ENCODE results near the gene COL4A1. TPM values are rescaled to one million over a fixed set of nuclear protein-coding genes. Genes with fewer than 3 reads are reported as not detected.

COL4A1 gene
- total RNA-seq, 2 experiments from 2014 or later = 0.06 to 0.12 TPM

GRCh38 chr13:110285991-110286832, 20.7 kb downstream of the COL4A1 start:
- ChIA-PET POLR2A (no interaction called here), CTCF (no interaction called here)
- Mint-ChIP-seq H3K9me3 (no peaks in the 10 kb centered on the region), H3K27me3 (peaks cover 7% of the 10 kb centered on the region), H3K4me3 (no peak overlapping the region), H3K27ac (no peak overlapping the region), H3K4me1 (no peaks in the 10 kb centered on the region), H3K36me3 (ENCODE audit: low read depth) (no peaks in the 10 kb centered on the region)
- DNase-seq = no peak

GRCh38 chr13:110284779-110285484, 22.0 kb downstream of the COL4A1 start:
- ChIA-PET CTCF (no interaction called here), POLR2A (interaction anchor here (0.6 kb wide), 1 partner anchor 171 kb away, joined by 3 read pairs; no protein-coding TSS in a partner anchor)
- Mint-ChIP-seq H3K4me1 (no peaks in the 10 kb centered on the region), H3K36me3 (ENCODE audit: low read depth) (no peaks in the 10 kb centered on the region), H3K4me3 (no peak overlapping the region), H3K27ac (no peak overlapping the region), H3K27me3 (peaks cover 7% of the 10 kb centered on the region), H3K9me3 (no peaks in the 10 kb centered on the region)
- no peak for DNase-seq

- no peaks in the 10 kb centered on the region for H3K4me1 Mint-ChIP-seq
- peaks cover 6% of the 10 kb centered on the region for H3K27me3 Mint-ChIP-seq
- POLR2A ChIA-PET = interaction anchor here (0.6 kb wide), 1 partner anchor 170 kb away, joined by 3 read pairs; no protein-coding TSS in a partner anchor
- CTCF ChIA-PET = interaction anchor here (0.8 kb wide), 1 partner anchor 48 kb away, joined by 3 read pairs; no protein-coding TSS in a partner anchor
- DNase-seq = no peak
- H3K36me3 Mint-ChIP-seq (ENCODE audit: low read depth) = no peaks in the 10 kb centered on the region
- no peak overlapping the region for H3K4me3 Mint-ChIP-seq
- no peak overlapping the region for H3K27ac Mint-ChIP-seq
- no peaks in the 10 kb centered on the region for H3K9me3 Mint-ChIP-seq
These were observed 23.0 kb downstream of the COL4A1 start for GRCh38 chr13:110283736-110284517.

- H3K27ac Mint-ChIP-seq = no peak overlapping the region
- peaks cover 6% of the 10 kb centered on the region for H3K27me3 Mint-ChIP-seq
- no peak overlapping the region for H3K4me3 Mint-ChIP-seq
- H3K9me3 Mint-ChIP-seq = no peaks in the 10 kb centered on the region
- POLR2A ChIA-PET = no interaction called here
- H3K36me3 Mint-ChIP-seq (ENCODE audit: low read depth) = no peaks in the 10 kb centered on the region
- no peak for DNase-seq
- no peaks in the 10 kb centered on the region for H3K4me1 Mint-ChIP-seq
- CTCF ChIA-PET = no interaction called here
These were observed 24.6 kb downstream of the COL4A1 start for GRCh38 chr13:110282316-110282841.

GRCh38 chr13:110281736-110282135, 25.2 kb downstream of the COL4A1 start:
- H3K9me3 Mint-ChIP-seq = no peaks in the 10 kb centered on the region
- CTCF ChIA-PET = no interaction called here

GRCh38 chr13:110280985-110281688, 25.8 kb downstream of the COL4A1 start:
- ChIA-PET POLR2A (no interaction called here), CTCF (no interaction called here)
- no peaks in the 10 kb centered on the region for H3K9me3 Mint-ChIP-seq
- no peak overlapping the region for H3K27ac Mint-ChIP-seq
- H3K27me3 Mint-ChIP-seq = peaks cover 6% of the 10 kb centered on the region
- no peaks in the 10 kb centered on the region for H3K36me3 Mint-ChIP-seq (ENCODE audit: low read depth)
- H3K4me1 Mint-ChIP-seq = no peaks in the 10 kb centered on the region
- no peak for DNase-seq
- no peak overlapping the region for H3K4me3 Mint-ChIP-seq

More at GRCh38 chr13:110281736-110282135, 25.2 kb downstream of the COL4A1 start:
- POLR2A ChIA-PET = no interaction called here
- Mint-ChIP-seq H3K36me3 (ENCODE audit: low read depth) (no peaks in the 10 kb centered on the region), H3K27ac (no peak overlapping the region), H3K27me3 (peaks cover 6% of the 10 kb centered on the region), H3K4me3 (no peak overlapping the region), H3K4me1 (no peaks in the 10 kb centered on the region)
- DNase-seq = no peak

GRCh38 chr13:110280231-110280813, 26.6 kb downstream of the COL4A1 start:
- H3K27me3 Mint-ChIP-seq = peaks cover 6% of the 10 kb centered on the region
- no peak for DNase-seq
- no peak overlapping the region for H3K4me3 Mint-ChIP-seq
- no peaks in the 10 kb centered on the region for H3K4me1 Mint-ChIP-seq
- no peaks in the 10 kb centered on the region for H3K9me3 Mint-ChIP-seq
- no peaks in the 10 kb centered on the region for H3K36me3 Mint-ChIP-seq (ENCODE audit: low read depth)
- no peak overlapping the region for H3K27ac Mint-ChIP-seq
- POLR2A ChIA-PET = no interaction called here
- CTCF ChIA-PET = no interaction called here

GRCh38 chr13:110279684-110280083, 27.3 kb downstream of the COL4A1 start:
- POLR2A ChIA-PET = no interaction called here
- no peak overlapping the region for H3K4me3 Mint-ChIP-seq
- no peaks in the 10 kb centered on the region for H3K36me3 Mint-ChIP-seq (ENCODE audit: low read depth)
- CTCF ChIA-PET = no interaction called here
- H3K27ac Mint-ChIP-seq = no peak overlapping the region
- no peaks in the 10 kb centered on the region for H3K9me3 Mint-ChIP-seq
- H3K27me3 Mint-ChIP-seq = peaks cover 6% of the 10 kb centered on the region
- no peak for DNase-seq
- H3K4me1 Mint-ChIP-seq = no peaks in the 10 kb centered on the region

GRCh38 chr13:110278859-110279258, 28.1 kb downstream of the COL4A1 start:
- DNase-seq = no peak
- H3K4me3 Mint-ChIP-seq = no peak overlapping the region
- ChIA-PET POLR2A (no interaction called here), CTCF (interaction anchor here (0.7 kb wide), 1 partner anchor 39 kb away, joined by 3 read pairs; no protein-coding TSS in a partner anchor)
- H3K9me3 Mint-ChIP-seq = no peaks in the 10 kb centered on the region
- H3K27ac Mint-ChIP-seq = no peak overlapping the region
- no peaks in the 10 kb centered on the region for H3K36me3 Mint-ChIP-seq (ENCODE audit: low read depth)
- peaks cover 6% of the 10 kb centered on the region for H3K27me3 Mint-ChIP-seq
- no peaks in the 10 kb centered on the region for H3K4me1 Mint-ChIP-seq

GRCh38 chr13:110277357-110277975, 29.5 kb downstream of the COL4A1 start:
- no peaks in the 10 kb centered on the region for H3K36me3 Mint-ChIP-seq (ENCODE audit: low read depth)
- H3K4me1 Mint-ChIP-seq = no peaks in the 10 kb centered on the region
- H3K27me3 Mint-ChIP-seq = peaks cover 3% of the 10 kb centered on the region
- DNase-seq = no peak
- no peaks in the 10 kb centered on the region for H3K9me3 Mint-ChIP-seq
- ChIA-PET POLR2A (no interaction called here), CTCF (interaction anchor here (0.7 to 0.9 kb wide), 2 partner anchors 9 to 123 kb away, joined by 3 read pairs; no protein-coding TSS in a partner anchor)
- no peak overlapping the region for H3K27ac Mint-ChIP-seq
- no peak overlapping the region for H3K4me3 Mint-ChIP-seq

- DNase-seq = no peak
- peaks cover 3% of the 10 kb centered on the region for H3K27me3 Mint-ChIP-seq
- H3K4me3 Mint-ChIP-seq = no peak overlapping the region
- H3K9me3 Mint-ChIP-seq = no peaks in the 10 kb centered on the region
- H3K27ac Mint-ChIP-seq = no peak overlapping the region
- no peaks in the 10 kb centered on the region for H3K36me3 Mint-ChIP-seq (ENCODE audit: low read depth)
- CTCF ChIA-PET = no interaction called here
- no peaks in the 10 kb centered on the region for H3K4me1 Mint-ChIP-seq
- POLR2A ChIA-PET = no interaction called here
These were observed 30.4 kb downstream of the COL4A1 start for GRCh38 chr13:110276553-110276950.
